ENCODE data around the gene KRTAP10-2.

- TF ChIP-seq EP300 (IDR thresholded peaks at IDR 0.05): no peak
- no peak for TF ChIP-seq POLR2A (IDR thresholded peaks at IDR 0.05)
- TF ChIP-seq, protein P1, sequence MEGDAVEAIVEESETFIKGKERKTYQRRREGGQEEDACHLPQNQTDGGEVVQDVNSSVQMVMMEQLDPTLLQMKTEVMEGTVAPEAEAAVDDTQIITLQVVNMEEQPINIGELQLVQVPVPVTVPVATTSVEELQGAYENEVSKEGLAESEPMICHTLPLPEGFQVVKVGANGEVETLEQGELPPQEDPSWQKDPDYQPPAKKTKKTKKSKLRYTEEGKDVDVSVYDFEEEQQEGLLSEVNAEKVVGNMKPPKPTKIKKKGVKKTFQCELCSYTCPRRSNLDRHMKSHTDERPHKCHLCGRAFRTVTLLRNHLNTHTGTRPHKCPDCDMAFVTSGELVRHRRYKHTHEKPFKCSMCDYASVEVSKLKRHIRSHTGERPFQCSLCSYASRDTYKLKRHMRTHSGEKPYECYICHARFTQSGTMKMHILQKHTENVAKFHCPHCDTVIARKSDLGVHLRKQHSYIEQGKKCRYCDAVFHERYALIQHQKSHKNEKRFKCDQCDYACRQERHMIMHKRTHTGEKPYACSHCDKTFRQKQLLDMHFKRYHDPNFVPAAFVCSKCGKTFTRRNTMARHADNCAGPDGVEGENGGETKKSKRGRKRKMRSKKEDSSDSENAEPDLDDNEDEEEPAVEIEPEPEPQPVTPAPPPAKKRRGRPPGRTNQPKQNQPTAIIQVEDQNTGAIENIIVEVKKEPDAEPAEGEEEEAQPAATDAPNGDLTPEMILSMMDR (IDR thresholded peaks at IDR 0.05): no peak
- no peak for TF ChIP-seq POLR2AphosphoS5 (IDR thresholded peaks at IDR 0.05)
Measured at GRCh38 chr21:44592446-44593311, 41.4 kb upstream of the KRTAP10-2 start, which contains the start of gene KRTAP10-6.
